OCI-LY1 (cell line): ENCODE measurements around the gene PEAR1.

Source experiments
- H2AFZ ChIP-seq: fragments of 200-600 bp; sonication (generic), shearing (Covaris generic); 2 replicates; pipeline ENCODE4 v1.6.0; 2014; ENCODE audit warnings: antibody characterized with exemption, mild to moderate bottlenecking, low read length
- H3F3A ChIP-seq: fragments of 200-600 bp; sonication (generic), shearing (Covaris generic); 2 replicates; pipeline ENCODE4 v1.6.0; 2014; ENCODE audit warnings: mild to moderate bottlenecking, antibody characterized with exemption, low read length, moderate library complexity; ENCODE audit not compliant: insufficient read depth
- H3K27ac ChIP-seq: fragments of 200-600 bp; sonication (generic); 2 replicates; pipeline ENCODE4 v1.5.1; 2014; ENCODE audit warnings: low read length, mixed run types, mild to moderate bottlenecking, low read depth; ENCODE audit not compliant: poor library complexity, severe bottlenecking
- H3K27me3 ChIP-seq: fragments of 200-600 bp; sonication (generic); 2 replicates; pipeline ENCODE4 v1.6.0; 2014; ENCODE audit warnings: antibody characterized with exemption, mild to moderate bottlenecking, low read length, moderate library complexity; ENCODE audit not compliant: insufficient read depth
- H3K36me3 ChIP-seq: fragments of 200-600 bp; sonication (generic); 2 replicates; pipeline ENCODE4 v1.6.1; 2014; ENCODE audit warnings: mild to moderate bottlenecking, antibody characterized with exemption, low read length, moderate library complexity, mixed read lengths; ENCODE audit not compliant: insufficient read depth
- H3K4me1 ChIP-seq: fragments of 200-600 bp; sonication (generic); 2 replicates; pipeline ENCODE4 v1.5.1; 2014; ENCODE audit warnings: mild to moderate bottlenecking, low read length, moderate library complexity; ENCODE audit not compliant: insufficient read depth, severe bottlenecking
- H3K4me2 ChIP-seq: fragments of 200-600 bp; sonication (generic), shearing (Covaris generic); 2 replicates; pipeline ENCODE4 v1.6.1; 2014; ENCODE audit warnings: low read length
- H3K4me3 ChIP-seq: fragments of 200-600 bp; sonication (generic); 2 replicates; pipeline ENCODE4 v1.5.1; 2014; ENCODE audit warnings: low read length, low read depth, mild to moderate bottlenecking, mixed read lengths; ENCODE audit not compliant: poor library complexity, severe bottlenecking
- H3K79me2 ChIP-seq: fragments of 200-600 bp; shearing (Covaris generic); 2 replicates; pipeline ENCODE4 v1.6.1; 2016; ENCODE audit warnings: mixed run types, low read length, mixed read lengths; ENCODE audit not compliant: insufficient read depth
- H3K9ac ChIP-seq: fragments of 200-600 bp; sonication (generic), shearing (Covaris generic); 2 replicates; pipeline ENCODE4 v1.6.1; 2014; ENCODE audit warnings: mild to moderate bottlenecking, low read length, mixed read lengths
- H3K9me2 ChIP-seq: fragments of 200-600 bp; sonication (generic), shearing (Covaris generic); 2 replicates; pipeline ENCODE4 v1.6.1; 2014; ENCODE audit warnings: low read depth, mild to moderate bottlenecking, low read length, mixed read lengths
- H3K9me3 ChIP-seq: fragments of 200-600 bp; shearing (Covaris generic); 2 replicates; pipeline ENCODE4 v1.6.1; 2014; ENCODE audit warnings: low read length, mixed read lengths
- H4K20me1 ChIP-seq: fragments of 200-600 bp; sonication (generic), shearing (Covaris generic); 2 replicates; pipeline ENCODE4 v1.6.0; 2016; ENCODE audit warnings: mild to moderate bottlenecking, low read length; ENCODE audit not compliant: insufficient read depth
- EZH2 ChIP-seq: fragments of 200-600 bp; sonication (generic), shearing (Covaris generic); IDR thresholded peaks from 2 replicates; pipeline ENCODE4 v1.8.0; 2017; ENCODE audit warnings: borderline replicate concordance, mixed run types, mild to moderate bottlenecking, antibody characterized with exemption, low read length, moderate library complexity, mixed read lengths
- TF ChIP-seq, protein P1 (sequence below): fragments of 200-600 bp; sonication (generic), shearing (Covaris generic); IDR thresholded peaks from 2 replicates; pipeline ENCODE4 v1.5.1; 2017; ENCODE audit warnings: mild to moderate bottlenecking, antibody characterized with exemption, low read length, moderate library complexity, mixed read lengths

Gene PEAR1

GRCh38 chr1:156862997-156863599 is 30.4 kb upstream of the PEAR1 start:
- no peaks in the 10 kb centered on the region for H3K9me2 ChIP-seq
- no peaks in the 10 kb centered on the region for H3K36me3 ChIP-seq
- H3K4me3 ChIP-seq = no peak overlapping the region
- H3K27me3 ChIP-seq = 0 out of 2 replicates have a peak, but pooled peaks cover 10% of the 10 kb centered on the region
- H3F3A ChIP-seq = no peaks in the 10 kb centered on the region
- H3K9ac ChIP-seq = no peak overlapping the region
- peaks cover 5% of the 10 kb centered on the region for H3K4me1 ChIP-seq
- H2AFZ ChIP-seq = no peak overlapping the region
- TF ChIP-seq, protein P1, sequence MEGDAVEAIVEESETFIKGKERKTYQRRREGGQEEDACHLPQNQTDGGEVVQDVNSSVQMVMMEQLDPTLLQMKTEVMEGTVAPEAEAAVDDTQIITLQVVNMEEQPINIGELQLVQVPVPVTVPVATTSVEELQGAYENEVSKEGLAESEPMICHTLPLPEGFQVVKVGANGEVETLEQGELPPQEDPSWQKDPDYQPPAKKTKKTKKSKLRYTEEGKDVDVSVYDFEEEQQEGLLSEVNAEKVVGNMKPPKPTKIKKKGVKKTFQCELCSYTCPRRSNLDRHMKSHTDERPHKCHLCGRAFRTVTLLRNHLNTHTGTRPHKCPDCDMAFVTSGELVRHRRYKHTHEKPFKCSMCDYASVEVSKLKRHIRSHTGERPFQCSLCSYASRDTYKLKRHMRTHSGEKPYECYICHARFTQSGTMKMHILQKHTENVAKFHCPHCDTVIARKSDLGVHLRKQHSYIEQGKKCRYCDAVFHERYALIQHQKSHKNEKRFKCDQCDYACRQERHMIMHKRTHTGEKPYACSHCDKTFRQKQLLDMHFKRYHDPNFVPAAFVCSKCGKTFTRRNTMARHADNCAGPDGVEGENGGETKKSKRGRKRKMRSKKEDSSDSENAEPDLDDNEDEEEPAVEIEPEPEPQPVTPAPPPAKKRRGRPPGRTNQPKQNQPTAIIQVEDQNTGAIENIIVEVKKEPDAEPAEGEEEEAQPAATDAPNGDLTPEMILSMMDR = no peak
- TF ChIP-seq EZH2 = no peak
- no peaks in the 10 kb centered on the region for H4K20me1 ChIP-seq
- H3K9me3 ChIP-seq = no peaks in the 10 kb centered on the region
- H3K4me2 ChIP-seq = no peak overlapping the region
- H3K27ac ChIP-seq = no peak overlapping the region
- no peaks in the 10 kb centered on the region for H3K79me2 ChIP-seq

DNA sequence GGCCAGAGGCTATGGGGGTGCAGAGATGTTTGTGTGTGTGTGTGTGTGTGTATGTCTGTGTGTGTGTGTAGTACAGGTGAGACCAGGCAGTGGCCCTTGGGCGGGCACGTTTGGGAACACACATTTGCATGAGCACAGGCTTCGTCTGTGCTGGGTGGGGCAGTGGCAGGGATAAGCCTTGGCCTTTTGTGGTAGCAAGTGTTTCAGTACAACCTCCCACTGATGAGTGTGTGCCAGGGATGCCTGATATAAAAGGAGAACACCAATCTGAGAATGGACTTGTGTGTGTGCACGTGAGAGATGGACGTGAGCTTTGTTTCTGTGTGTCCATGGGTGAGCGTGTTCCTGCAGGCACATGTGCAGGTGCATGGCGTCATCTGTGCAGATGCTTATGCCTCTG is 29.9 kb upstream of the PEAR1 start:
- H3K27me3 ChIP-seq = 0 out of 2 replicates have a peak, but pooled peaks cover 10% of the 10 kb centered on the region

GRCh38 chr1:156864796-156865195 is 28.7 kb upstream of the PEAR1 start:
- no peaks in the 10 kb centered on the region for H3K9me2 ChIP-seq
- 0 out of 2 replicates have a peak, but pooled peaks cover 10% of the 10 kb centered on the region for H3K27me3 ChIP-seq
- no peaks in the 10 kb centered on the region for H4K20me1 ChIP-seq
- H3K4me1 ChIP-seq = peaks cover 5% of the 10 kb centered on the region
- no peak overlapping the region for H3K27ac ChIP-seq
- H3K9ac ChIP-seq = no peak overlapping the region
- no peaks in the 10 kb centered on the region for H3K36me3 ChIP-seq
- H3K79me2 ChIP-seq = no peaks in the 10 kb centered on the region
- H2AFZ ChIP-seq = no peak overlapping the region
- TF ChIP-seq, protein P1 = no peak
- no peaks in the 10 kb centered on the region for H3K9me3 ChIP-seq
- no peak overlapping the region for H3K4me3 ChIP-seq
- no peaks in the 10 kb centered on the region for H3F3A ChIP-seq
- no peak overlapping the region for H3K4me2 ChIP-seq

More for the DNA sequence above, 29.9 kb upstream of the PEAR1 start:
- no peak for TF ChIP-seq EZH2
- Histone ChIP-seq H3K4me2 (no peak overlapping the region), H3K79me2 (no peaks in the 10 kb centered on the region), H3K9ac (no peak overlapping the region), H2AFZ (no peak overlapping the region), H3F3A (no peaks in the 10 kb centered on the region), H4K20me1 (no peaks in the 10 kb centered on the region), H3K9me2 (no peaks in the 10 kb centered on the region), H3K9me3 (no peaks in the 10 kb centered on the region), H3K4me3 (no peak overlapping the region), H3K4me1 (peaks cover 5% of the 10 kb centered on the region), H3K36me3 (no peaks in the 10 kb centered on the region), H3K27ac (no peak overlapping the region)

DNA sequence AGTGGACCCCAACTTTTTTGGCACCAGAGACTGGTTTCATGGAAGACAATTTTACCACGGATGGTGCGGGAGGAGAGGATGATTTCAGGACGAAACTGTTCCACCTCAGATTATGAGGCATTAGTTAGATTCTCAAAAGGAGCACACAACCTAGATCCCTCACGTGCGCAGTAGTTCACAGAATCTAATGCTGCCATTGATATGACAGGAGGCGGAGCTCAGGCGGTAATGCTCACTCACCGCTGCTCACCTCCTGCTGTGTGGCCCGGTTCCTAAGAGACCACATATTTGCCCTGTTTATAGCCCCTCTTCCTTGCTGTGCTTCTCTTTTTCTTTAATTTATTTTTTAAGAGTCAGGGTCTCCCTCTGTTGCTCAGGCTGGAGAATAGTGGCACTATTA is 28.3 kb upstream of the PEAR1 start:
- no peak overlapping the region for H3K4me2 ChIP-seq
- 0 out of 2 replicates have a peak, but pooled peaks cover 10% of the 10 kb centered on the region for H3K27me3 ChIP-seq
- TF ChIP-seq, protein P1 = no peak
- no peak for TF ChIP-seq EZH2
- H3K36me3 ChIP-seq = no peaks in the 10 kb centered on the region
- no peaks in the 10 kb centered on the region for H3K9me2 ChIP-seq
- H3K27ac ChIP-seq = no peak overlapping the region
- H3F3A ChIP-seq = no peaks in the 10 kb centered on the region
- H3K9me3 ChIP-seq = no peaks in the 10 kb centered on the region
- no peak overlapping the region for H3K4me3 ChIP-seq
- H3K4me1 ChIP-seq = peaks cover 3% of the 10 kb centered on the region
- H3K79me2 ChIP-seq = no peaks in the 10 kb centered on the region
- H3K9ac ChIP-seq = no peak overlapping the region
- no peak overlapping the region for H2AFZ ChIP-seq
- H4K20me1 ChIP-seq = no peaks in the 10 kb centered on the region
